Measurements from ENCODE around the gene DNM1.
"Not testable (repeated sequence)": the region's sequence is repeated elsewhere in the genome, so short reads cannot be mapped to it uniquely, and the experiment has no call there.

DNM1 gene

GRCh38 chr9:128178806-128179431 lies 24.3 kb upstream of the DNM1 start:
- no peak for DNase-seq

GRCh38 chr9:128180001-128180400 lies 23.2 kb upstream of the DNM1 start:
- DNase-seq, result no peak

GRCh38 chr9:128180447-128180846 lies 22.7 kb upstream of the DNM1 start:
- no peak for DNase-seq

- not testable (repeated sequence) for DNase-seq
These were observed 21.7 kb upstream of the DNM1 start for GRCh38 chr9:128181480-128181879.

- DNase-seq, result no peak
These were observed 20.1 kb upstream of the DNM1 start for GRCh38 chr9:128182893-128183588.

GRCh38 chr9:128185979-128186965 lies 16.9 kb upstream of the DNM1 start:
- no peak for DNase-seq

- no peak for DNase-seq
These were observed 15.8 kb upstream of the DNM1 start for GRCh38 chr9:128187361-128187760.

- no peak for DNase-seq
These were observed 15.0 kb upstream of the DNM1 start for GRCh38 chr9:128188209-128188608.

GRCh38 chr9:128190013-128190412 lies 13.2 kb upstream of the DNM1 start:
- no peak for DNase-seq

- DNase-seq, result no peak
These were observed 12.4 kb upstream of the DNM1 start for GRCh38 chr9:128190516-128191405.

GRCh38 chr9:128191406-128192046 lies 11.7 kb upstream of the DNM1 start, which contains the start of gene CIZ1:
Gene CIZ1, minus strand, starts transcription at chr9:128191572. Its CDS starts 715 bp downstream, at chr9:128190857.
- DNase-seq, result peak; percentile 66

GRCh38 chr9:128192601-128193371 lies 10.4 kb upstream of the DNM1 start:
- DNase-seq, result peak; percentile 77

- no peak for DNase-seq
These were observed 9.6 kb upstream of the DNM1 start for GRCh38 chr9:128193469-128194096.

GRCh38 chr9:128201441-128202369 lies 1.5 kb upstream of the DNM1 start:
- DNase-seq, result no peak

- no peak for DNase-seq
These were observed 543 bp upstream of the DNM1 start for GRCh38 chr9:128202648-128203023.

- DNase-seq, result peak; percentile 39
These were observed 750 bp downstream of the DNM1 start for GRCh38 chr9:128203707-128204551.

GRCh38 chr9:128204858-128205257 lies 1.7 kb downstream of the DNM1 start:
- DNase-seq, result no peak

GRCh38 chr9:128205296-128205944 lies 2.2 kb downstream of the DNM1 start:
- no peak for DNase-seq
